Coronary artery (tissue), 2 donors: ENCODE data around the gene CRIP3.
A peak's percentile ranks its signal among the peaks of the same experiment; 100 is the strongest.

ENCODE experiments used
- DNase-seq: peaks from one replicate; pipeline ENCODE4 v3.0.0-alpha.2; 2017; ENCODE audit warnings: low spot score
- H3K27ac ChIP-seq, 2 donors: fragments of 200-600 bp; sonication (generic); one replicate each; pipeline ENCODE4 v1.5.1; 2016 to 2019
- H3K4me3 ChIP-seq: fragments of 200-600 bp; sonication (generic); 2 replicates; pipeline ENCODE4 v1.5.1; 2016; ENCODE audit warnings: mild to moderate bottlenecking, moderate library complexity
- CTCF ChIP-seq: fragments of 200-600 bp; sonication (generic); IDR thresholded peaks from one replicate; pipeline ENCODE4 v1.5.1; 2019; ENCODE audit warnings: antibody characterized with exemption

The CRIP3 gene

GRCh38 chr6:43336382-43336781, 27.8 kb upstream of the CRIP3 start:
- no peak for TF ChIP-seq CTCF
- Histone ChIP-seq H3K27ac (no peak overlapping the region), H3K4me3 (no peak overlapping the region)
- no peak for DNase-seq

- TF ChIP-seq CTCF: no peak
Observed at GRCh38 chr6:43335469-43335868, 26.8 kb upstream of the CRIP3 start.

GRCh38 chr6:43334466-43335095, 26.0 kb upstream of the CRIP3 start:
- no peak for DNase-seq

More at GRCh38 chr6:43335469-43335868, 26.8 kb upstream of the CRIP3 start:
- H3K27ac ChIP-seq: no peak overlapping the region
- DNase-seq: no peak
- no peak overlapping the region for H3K4me3 ChIP-seq

GRCh38 chr6:43331891-43332290, 23.3 kb upstream of the CRIP3 start:
- no peak overlapping the region for H3K4me3 ChIP-seq
- DNase-seq: no peak
- H3K27ac ChIP-seq: no peak overlapping the region
- no peak for TF ChIP-seq CTCF

More at GRCh38 chr6:43334466-43335095, 26.0 kb upstream of the CRIP3 start:
- H3K4me3 ChIP-seq: no peak overlapping the region
- H3K27ac ChIP-seq: no peak overlapping the region
- peak; percentile 32 for TF ChIP-seq CTCF

GRCh38 chr6:43331470-43331869, 22.8 kb upstream of the CRIP3 start:
- TF ChIP-seq CTCF: no peak
- no peak for DNase-seq
- Histone ChIP-seq H3K27ac (no peak overlapping the region), H3K4me3 (no peak overlapping the region)

GRCh38 chr6:43328528-43328927, 19.9 kb upstream of the CRIP3 start:
- no peak overlapping the region for H3K4me3 ChIP-seq
- DNase-seq: no peak
- no peak for TF ChIP-seq CTCF

GRCh38 chr6:43325876-43326275, 17.2 kb upstream of the CRIP3 start:
- DNase-seq: no peak
- no peak for TF ChIP-seq CTCF
- H3K4me3 ChIP-seq: no peak overlapping the region
- no peak overlapping the region for H3K27ac ChIP-seq

More at GRCh38 chr6:43328528-43328927, 19.9 kb upstream of the CRIP3 start:
- H3K27ac ChIP-seq: no peak overlapping the region
